ENCODE measurements around the gene MACROD2. TPM values are rescaled to one million over a fixed set of nuclear protein-coding genes. Genes with fewer than 3 reads are reported as not detected.
"Not testable (repeated sequence)": the region's sequence is repeated elsewhere in the genome, so short reads cannot be mapped to it uniquely, and the experiment has no call there.

Gene MACROD2
- total RNA-seq, 1 donor from 2014 or later = 0.40 TPM

DNA sequence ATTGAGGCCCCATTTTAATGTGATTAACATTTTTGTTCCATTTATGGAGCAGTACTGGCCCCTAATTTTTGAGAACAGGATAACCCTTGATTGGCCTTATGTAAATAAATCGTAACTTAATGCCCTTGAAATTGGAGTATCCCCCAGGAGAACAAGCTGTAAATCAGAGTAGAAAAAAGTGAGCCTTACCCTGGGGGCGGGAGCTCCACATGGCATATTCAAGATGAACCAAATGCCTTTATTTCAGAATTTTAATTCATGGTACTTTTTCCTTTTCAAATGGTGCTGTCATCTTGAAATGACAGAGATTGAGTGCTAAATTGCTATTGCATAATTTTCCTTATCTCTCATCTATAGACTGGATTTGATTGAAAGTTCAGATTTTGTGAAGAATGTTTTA lies 1151.6 kb downstream of the MACROD2 start:
- no peak for DNase-seq (ENCODE audit: low read depth in 2 of 2)

GRCh38 chr20:15154070-15154469 lies 1158.8 kb downstream of the MACROD2 start:
- DNase-seq (ENCODE audit: low read depth in 2 of 2) = no peak

- no peak for DNase-seq (ENCODE audit: low read depth in 2 of 2)
These were observed 1160.6 kb downstream of the MACROD2 start for GRCh38 chr20:15155848-15156401.

DNA sequence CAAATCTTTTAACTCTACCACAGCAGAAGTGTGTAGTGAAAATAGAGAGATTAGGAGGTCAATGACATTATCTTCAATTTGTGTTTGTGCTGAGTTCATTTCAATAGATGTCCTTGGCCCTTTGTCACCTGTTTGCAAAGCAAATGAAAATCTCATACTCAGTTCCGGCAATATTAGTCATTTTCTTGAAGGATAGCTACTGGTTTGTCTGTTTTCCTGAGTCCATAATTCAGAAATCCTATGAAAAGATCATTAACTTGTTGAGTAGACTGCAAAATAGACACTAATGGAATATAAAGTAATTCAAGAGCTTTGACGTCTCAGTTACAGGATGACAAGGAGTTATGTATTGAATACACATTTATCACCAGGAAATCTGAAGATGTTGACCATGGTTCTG lies 1163.2 kb downstream of the MACROD2 start:
- DNase-seq (ENCODE audit: low read depth in 2 of 2) = no peak

DNA sequence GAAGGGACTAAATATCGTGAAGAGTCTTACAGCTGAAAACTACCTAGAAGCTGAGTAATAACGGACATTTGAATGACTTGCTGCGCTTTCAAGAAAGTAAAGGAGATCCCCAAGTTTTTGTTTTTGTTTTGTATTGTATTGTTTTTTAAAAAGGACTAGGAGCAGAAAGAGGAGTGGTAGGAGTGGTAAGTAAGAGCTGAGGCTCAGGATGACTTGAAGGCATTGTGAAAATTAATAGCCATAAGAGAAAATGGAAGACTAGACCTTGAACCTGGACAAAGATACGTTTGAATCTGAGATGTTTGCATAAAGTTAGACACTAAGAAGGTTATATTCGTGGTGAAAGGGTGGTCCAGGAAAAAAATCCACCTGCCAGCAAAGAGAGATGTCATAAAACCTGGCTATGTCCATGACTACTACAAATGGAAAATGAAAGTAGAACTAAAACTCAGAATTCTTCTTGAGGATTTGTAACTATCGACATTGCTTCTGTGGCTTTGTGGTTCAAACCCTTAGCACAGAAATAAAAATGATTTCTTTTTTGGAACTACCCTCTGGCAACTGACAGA lies 1166.8 kb downstream of the MACROD2 start:
- DNase-seq (ENCODE audit: low read depth in 2 of 2) = peak in 1 of 2 donors; percentile 57

- no peak for DNase-seq (ENCODE audit: low read depth in 2 of 2)
These were observed 1168.3 kb downstream of the MACROD2 start for GRCh38 chr20:15163632-15164031.

- DNase-seq (ENCODE audit: low read depth in 2 of 2) = no peak
These were observed 1169.4 kb downstream of the MACROD2 start for GRCh38 chr20:15164726-15165125.

DNA sequence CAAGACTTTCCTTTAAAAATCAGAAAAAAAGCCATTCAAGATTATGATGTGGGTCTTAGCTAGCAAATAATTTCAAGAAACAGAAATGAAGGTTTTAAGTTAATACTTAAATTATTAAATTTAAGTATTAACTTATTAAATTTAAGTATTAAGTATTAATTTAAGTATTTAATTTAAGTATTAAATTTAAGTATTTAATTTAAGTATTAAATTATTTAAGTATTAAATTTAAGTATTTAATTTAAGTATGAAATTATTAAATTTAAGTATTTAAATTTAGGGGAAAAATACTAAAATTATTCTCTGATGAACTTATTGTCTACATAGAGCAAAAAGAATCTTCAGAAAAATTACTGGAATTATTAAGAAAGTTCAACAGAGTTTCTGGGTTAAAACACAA lies 1171.4 kb downstream of the MACROD2 start:
- no peak for DNase-seq (ENCODE audit: low read depth in 2 of 2)

GRCh38 chr20:15171016-15171415 lies 1175.7 kb downstream of the MACROD2 start:
- no peak for DNase-seq (ENCODE audit: low read depth in 2 of 2)

GRCh38 chr20:15176929-15177328 lies 1181.6 kb downstream of the MACROD2 start:
- no peak for DNase-seq (ENCODE audit: low read depth in 2 of 2)

- DNase-seq (ENCODE audit: low read depth in 2 of 2) = no peak
These were observed 1183.3 kb downstream of the MACROD2 start for GRCh38 chr20:15178581-15178980.

- no peak for DNase-seq (ENCODE audit: low read depth in 2 of 2)
These were observed 1184.1 kb downstream of the MACROD2 start for GRCh38 chr20:15179381-15179780.

DNA sequence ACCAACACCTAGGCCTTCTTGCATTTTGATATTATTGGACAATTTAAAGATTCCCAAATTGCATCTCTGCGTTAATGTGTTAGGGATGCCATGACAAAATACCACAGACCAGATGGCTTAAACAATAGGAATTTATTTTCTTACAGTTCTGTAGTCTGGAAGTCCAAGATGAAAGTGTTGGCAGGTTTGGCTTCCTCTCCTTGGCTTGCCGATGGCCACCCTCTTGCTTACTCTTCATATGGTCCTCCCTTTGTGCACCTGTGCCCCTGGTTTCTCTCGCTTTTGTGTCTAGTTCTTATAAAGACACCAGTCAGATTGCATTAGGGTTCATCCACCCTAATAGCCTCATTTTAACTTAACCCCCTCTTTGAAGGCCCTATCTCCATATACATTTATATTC lies 1184.5 kb downstream of the MACROD2 start:
- DNase-seq (ENCODE audit: low read depth in 2 of 2) = no peak

- no peak for DNase-seq (ENCODE audit: low read depth in 2 of 2)
These were observed 1190.0 kb downstream of the MACROD2 start for GRCh38 chr20:15185322-15185721.

DNA sequence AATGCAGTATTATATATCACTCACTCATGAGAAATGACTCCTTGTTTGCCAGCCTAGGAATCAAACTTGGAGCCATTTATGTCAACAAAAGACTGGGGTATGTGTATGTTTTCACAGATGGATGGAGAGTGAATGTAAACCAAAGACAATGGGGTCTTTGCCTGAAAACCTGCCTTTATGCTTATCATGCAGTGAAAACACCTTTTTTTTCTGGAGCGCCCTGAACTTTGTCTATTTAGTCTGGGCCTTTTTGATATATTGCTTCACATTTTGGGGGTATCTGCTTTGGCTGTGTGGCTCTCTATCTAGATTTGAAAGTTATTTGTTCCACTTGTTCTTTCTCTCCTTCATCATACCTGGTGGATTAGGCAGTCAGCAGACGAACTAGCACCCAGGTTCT lies 1190.6 kb downstream of the MACROD2 start:
- DNase-seq (ENCODE audit: low read depth in 2 of 2) = no peak

GRCh38 chr20:15187612-15188011 lies 1192.3 kb downstream of the MACROD2 start:
- DNase-seq (ENCODE audit: low read depth in 2 of 2) = no peak

DNA sequence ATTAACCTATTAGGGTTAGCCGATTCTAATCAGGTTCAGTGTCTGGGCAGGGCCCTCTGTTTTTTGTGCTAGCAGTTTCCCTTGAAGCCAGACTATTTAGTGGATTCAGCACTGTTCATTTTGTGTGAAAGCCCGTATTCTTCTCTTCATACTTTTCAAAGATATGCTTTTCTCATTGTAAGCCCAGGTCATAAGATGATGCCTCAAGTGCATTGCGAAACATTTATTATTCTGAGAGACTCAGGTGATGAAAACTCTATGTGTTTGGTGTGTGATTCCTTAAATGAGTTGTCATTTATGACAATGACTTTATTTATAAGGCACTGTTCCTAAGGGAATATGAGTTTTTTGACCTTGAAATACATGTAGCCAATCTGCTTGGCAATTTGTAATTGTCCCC lies 1193.1 kb downstream of the MACROD2 start:
- DNase-seq (ENCODE audit: low read depth in 2 of 2) = no peak

DNA sequence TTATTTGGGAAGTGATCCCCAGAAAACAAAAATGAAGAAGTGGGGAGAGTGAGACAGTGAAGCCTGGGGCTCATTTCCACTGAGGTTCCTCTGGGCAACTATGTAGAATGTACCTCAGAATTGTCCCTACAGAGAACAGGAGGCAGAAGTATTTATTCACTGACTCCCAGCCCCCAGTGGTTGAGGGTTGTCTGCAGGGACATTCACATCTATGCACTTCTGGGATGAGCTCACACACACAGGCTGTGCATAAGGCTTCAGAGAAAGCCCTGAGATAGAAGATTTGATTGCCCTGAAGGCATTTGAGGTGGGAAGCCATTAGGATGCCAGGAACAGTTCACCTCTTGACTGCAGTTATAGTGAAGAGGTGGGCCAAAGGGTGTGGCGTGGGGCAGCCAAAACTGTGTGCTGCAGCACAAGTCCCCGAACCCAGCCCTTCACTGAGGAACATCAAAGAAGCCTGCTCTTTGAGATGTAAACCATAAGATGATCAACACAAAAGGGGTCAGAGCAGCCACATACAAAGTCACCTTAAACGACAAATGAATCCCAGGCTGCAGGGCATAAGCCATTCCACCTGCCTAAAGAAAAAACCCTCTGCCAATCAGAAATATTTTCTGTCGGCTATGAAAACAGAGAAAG lies 1195.9 kb downstream of the MACROD2 start:
- no peak for DNase-seq (ENCODE audit: low read depth in 2 of 2)

- no peak for DNase-seq (ENCODE audit: low read depth in 2 of 2)
These were observed 1200.1 kb downstream of the MACROD2 start for GRCh38 chr20:15195378-15195777.

- no peak for DNase-seq (ENCODE audit: low read depth in 2 of 2)
These were observed 1201.4 kb downstream of the MACROD2 start for GRCh38 chr20:15196547-15197255.

GRCh38 chr20:15198017-15198416 lies 1202.7 kb downstream of the MACROD2 start:
- DNase-seq (ENCODE audit: low read depth in 2 of 2) = not testable (repeated sequence)

- no peak for DNase-seq (ENCODE audit: low read depth in 2 of 2)
These were observed 1204.4 kb downstream of the MACROD2 start for GRCh38 chr20:15199698-15200097.

DNA sequence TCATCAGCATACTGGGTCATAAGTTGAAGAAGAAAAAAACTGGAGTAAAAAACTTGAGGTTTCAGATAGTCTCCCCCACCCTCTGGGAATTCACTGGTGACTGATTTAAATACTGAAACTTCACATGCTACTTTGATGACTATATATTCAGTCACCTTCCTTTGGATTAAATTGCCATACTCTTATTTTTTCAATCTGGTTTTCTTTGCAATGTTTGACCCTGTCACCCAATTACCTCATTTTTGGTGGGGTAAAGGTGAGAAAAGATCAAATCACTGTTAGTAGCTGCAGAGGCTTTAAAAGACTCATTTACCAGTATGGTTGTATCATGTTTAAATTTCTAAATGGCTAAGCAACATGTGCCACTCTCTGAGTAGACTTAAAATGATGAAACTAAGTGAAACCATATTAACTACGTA lies 1204.8 kb downstream of the MACROD2 start:
- no peak for DNase-seq (ENCODE audit: low read depth in 2 of 2)

All from lung microvascular endothelial cell (primary cell).